GM21390 (cell line): ENCODE results near the gene FBXO24.
"Not testable (repeated sequence)": the region's sequence is repeated elsewhere in the genome, so short reads cannot be mapped to it uniquely, and the experiment has no call there.

Source experiments
- ATAC-seq: cut with Tn5 transposase; IDR thresholded peaks from one replicate; pipeline ENCODE4 v1.9.1; 2021; ENCODE audit not compliant: unreplicated experiment

Gene FBXO24, protein sequence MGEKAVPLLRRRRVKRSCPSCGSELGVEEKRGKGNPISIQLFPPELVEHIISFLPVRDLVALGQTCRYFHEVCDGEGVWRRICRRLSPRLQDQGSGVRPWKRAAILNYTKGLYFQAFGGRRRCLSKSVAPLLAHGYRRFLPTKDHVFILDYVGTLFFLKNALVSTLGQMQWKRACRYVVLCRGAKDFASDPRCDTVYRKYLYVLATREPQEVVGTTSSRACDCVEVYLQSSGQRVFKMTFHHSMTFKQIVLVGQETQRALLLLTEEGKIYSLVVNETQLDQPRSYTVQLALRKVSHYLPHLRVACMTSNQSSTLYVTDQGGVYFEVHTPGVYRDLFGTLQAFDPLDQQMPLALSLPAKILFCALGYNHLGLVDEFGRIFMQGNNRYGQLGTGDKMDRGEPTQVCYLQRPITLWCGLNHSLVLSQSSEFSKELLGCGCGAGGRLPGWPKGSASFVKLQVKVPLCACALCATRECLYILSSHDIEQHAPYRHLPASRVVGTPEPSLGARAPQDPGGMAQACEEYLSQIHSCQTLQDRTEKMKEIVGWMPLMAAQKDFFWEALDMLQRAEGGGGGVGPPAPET

DNA sequence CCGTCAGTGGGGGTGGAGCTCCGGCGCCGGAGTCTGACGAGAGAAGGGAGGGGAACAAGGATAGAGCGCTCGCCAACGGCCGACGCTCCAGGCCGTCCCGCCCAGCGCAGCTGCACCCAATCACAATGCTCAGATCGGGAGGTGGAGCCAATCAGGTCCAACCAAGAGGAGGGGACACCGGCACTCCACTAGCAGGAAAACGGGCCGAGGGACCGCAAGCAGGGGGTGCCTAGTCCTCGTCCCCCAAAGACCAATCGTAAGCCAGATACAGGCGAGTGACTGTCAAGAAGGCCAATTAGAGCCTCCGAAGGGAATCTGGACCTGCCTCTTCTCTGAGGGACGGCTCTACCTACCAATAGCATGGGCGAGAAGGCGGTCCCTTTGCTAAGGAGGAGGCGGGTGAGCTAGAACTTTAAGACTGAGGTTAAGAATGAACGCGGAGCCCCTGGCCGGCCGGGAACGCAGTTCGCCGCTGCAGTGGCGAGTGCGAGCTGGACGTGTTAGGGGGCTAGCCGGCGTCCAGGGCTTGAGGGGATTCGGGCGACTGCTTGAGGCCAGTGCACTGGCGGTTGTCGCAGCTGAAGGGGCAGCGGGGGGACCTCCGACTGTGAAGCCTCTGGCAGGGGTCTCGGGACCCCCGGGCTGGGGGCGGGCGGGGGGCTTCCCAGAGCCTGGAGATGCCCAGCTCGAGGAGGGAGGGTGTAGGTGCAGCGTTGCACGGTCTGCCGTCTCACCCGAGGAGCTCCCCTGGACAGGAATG, at the start of gene FBXO24:
Gene FBXO24 (plus strand): TSS at position 63 of the 760 bp plus-strand sequence. CDS start 298 bp downstream, at position 361.
- peak; percentile 81 for ATAC-seq

DNA sequence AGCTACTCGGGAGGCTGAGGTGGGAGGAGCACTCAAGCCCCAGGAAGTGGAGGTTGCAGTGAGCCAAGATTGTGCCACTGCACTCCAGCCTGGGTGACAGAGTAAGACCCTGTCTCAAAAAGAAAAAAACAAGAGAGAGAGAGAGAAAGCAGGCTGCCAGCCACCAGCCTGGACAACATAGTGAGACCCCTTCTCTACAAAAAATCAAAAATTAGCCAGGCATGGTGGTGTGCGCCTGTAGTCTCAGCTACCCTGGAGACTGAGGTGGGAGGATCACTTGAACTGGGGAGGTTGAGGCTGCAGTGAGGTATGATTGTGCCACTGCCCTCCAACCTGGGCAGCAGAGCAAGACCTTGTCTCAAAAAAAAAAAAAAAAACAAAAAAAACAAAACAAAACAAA, 49.4 kb upstream of the FBXO24 start:
- ATAC-seq, result not testable (repeated sequence)

DNA sequence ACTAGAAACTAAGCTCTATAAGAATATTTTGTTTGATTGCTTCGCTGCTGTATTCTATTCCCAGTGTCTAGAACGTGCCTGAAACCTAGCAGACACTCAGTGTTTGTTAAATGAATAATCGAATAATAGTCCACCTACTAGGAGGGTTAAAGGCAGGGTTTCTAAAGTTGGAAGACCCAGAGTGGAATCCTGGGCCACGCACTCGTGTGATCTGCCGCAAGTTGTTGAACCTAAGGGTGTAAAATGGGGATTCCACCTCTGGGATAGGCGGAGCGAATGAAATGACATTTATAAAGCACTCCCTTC, 47.8 kb upstream of the FBXO24 start:
- no peak for ATAC-seq

DNA sequence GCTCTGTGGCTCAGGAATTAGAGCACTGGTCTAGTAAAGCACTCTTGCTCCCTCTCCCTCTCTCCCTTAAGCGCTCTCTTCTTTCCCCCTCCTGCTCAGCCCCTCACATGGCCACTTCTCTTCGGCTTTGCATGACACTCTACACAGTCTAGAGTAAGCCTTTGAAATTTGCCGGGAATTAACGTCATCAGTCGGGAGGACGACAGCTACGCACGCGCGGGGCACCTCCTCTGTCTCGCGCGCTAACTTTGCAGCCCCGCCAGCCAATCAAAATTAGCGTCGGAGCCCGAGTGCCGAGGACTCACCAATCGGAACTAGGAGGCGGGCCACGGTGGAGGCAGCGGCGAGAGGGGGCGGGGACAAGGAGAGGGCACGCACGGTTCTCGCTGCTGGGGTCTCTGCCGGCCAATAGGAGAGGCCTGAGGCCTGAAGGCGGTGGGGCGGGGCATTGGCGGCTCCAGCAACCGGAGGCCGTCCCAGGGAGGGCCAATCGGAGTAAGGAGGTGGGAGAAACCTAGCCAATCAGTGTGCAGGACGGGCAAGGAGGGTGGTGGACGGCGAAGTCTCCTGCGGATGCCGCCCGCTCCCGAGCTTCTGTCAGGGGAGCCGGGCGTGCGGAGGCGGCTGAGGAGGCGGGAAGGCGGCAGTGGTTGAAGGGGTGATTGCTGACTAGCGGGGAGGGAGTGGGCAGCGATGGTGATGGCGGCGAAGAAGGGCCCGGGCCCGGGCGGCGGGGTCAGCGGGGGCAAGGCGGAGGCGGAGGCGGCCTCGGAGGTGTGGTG, 47.3 kb upstream of the FBXO24 start, which contains the start of gene AGFG2:
Gene AGFG2 (plus strand): TSS at position 550 of the 782 bp plus-strand sequence. CDS start 144 bp downstream, at position 694.
- ATAC-seq, result peak; percentile 95

DNA sequence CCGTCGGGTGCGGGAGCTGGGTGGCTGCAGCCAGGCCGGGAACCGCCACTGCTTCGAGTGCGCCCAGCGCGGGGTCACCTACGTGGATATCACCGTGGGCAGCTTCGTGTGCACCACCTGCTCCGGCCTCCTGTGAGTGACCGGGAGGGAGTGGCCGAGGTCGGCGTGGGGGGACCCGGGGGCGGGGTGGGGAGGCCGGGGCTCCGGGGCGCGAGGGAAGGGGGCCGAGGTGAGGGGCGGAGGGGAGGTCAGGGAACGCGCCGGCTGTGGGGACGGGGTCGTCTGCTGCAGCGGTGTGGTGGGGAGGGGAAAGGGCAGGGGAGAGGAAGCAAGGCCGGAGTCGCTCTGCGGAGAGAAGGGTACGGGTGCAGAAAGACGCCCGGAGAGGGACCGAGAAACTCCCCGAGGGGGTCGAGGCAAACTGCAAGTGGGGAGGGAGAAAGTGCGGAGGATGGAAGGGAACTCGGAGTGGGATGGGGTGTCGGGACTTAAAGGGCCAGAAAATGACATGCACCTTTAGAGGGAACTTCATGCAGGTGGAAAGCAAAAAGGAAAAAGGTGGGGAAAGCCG, 46.6 kb upstream of the FBXO24 start:
- ATAC-seq, result no peak

DNA sequence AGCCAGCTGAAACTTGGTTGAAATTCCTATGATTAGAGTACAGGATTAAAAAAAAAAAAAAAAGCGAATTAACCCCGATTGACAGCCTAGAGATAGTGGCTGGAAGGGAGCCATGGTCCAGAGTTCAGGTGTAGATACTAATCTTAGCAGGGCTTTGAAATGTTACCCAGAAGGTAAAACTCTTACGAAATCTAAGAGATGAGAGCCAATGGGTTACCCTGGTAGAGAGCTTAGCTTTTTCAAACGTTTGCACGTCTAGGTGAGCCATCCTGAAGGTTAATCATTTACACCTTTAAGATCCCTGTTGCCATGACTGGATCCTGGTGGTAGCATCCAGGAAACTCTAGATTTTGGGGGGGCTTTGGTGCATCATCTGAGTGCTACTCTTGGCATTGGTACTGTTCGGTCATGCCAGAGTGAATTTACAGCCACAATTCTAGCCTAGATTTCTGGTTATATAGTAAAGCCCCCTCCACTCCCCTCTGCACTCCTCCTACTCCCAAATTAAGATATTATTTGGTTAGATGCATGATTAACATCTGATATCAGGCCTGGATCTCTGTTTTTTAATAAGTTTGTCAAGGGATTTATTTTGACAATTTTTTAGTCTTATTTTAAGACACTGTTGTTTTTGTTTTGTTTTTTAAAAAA, 45.9 kb upstream of the FBXO24 start:
- ATAC-seq, result no peak

DNA sequence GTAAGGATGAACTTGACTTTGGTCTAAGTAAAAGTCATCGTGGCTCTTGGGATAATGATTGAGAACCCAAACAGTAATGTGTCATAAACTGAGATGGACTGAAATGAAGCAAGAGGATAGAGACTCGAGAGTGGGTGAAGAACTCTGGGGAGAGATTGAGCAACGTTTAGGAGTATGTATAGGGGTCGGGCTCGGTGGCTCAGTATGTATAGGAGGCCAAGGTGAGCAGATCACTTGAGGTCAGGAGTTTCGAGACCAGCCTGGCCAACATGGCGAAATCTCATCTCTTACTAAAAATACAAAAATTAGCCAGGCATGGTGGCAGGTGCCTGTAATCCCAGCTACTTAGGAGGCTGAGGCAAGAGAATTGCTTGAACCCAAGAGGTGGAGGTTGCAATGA, 44.8 kb upstream of the FBXO24 start:
- ATAC-seq, result not testable (repeated sequence)

DNA sequence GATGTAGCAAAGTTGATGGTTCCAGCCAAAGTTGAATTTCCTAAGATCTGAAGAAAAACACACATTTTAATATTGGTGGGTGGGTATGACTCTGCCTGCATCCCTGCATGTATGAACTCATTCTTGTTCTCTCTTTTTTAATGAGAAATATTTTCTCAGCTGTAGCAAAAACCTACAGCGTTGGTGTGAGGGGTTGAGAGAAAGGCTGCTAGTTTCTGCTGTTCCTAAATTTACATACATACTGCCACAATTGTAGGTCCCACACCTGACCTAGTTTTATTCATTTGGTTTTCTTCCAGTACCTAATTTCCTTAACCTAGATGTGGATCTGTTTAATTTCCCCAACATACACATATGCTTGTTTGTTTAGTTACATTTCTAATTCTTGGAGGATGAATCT, 42.5 kb upstream of the FBXO24 start:
- no peak for ATAC-seq

DNA sequence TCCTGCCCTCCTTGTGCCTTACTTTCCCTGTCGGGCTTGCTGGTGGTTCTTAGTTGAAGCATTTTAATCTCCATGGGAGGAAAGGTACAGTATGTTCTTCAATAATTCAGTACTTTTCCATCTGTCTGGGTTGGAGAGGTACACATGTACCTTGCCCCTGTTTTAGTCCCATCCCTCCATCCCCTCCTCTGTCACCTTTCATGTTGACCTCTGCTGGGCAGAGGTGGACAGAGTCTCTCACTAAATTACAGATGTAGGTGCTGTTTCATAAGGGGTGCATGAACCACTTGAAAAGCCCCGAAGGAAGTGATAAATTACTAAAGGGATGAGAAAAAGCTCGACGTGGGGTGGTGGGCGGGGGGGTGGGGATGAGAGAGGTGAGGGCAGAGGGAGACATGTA, 41.7 kb upstream of the FBXO24 start:
- no peak for ATAC-seq

DNA sequence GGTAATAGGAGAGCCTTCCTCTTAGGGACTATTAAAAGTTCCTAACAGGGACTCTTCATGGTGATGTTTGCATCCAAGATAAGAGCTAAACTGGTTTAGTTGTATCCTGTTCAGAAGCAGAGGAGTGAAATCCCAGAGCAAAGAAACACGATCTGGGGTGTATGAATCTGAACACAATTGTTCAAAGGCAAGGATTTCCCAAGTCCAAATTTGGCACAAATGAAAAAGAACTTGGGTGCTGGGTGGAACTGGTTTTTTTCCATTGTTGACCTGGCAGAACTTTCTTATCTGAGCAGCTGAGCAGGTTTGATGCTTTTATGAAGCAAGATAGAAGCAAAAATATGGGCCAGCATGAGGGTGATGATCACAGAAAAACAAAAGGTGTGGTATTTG, 41.2 kb upstream of the FBXO24 start:
- no peak for ATAC-seq

DNA sequence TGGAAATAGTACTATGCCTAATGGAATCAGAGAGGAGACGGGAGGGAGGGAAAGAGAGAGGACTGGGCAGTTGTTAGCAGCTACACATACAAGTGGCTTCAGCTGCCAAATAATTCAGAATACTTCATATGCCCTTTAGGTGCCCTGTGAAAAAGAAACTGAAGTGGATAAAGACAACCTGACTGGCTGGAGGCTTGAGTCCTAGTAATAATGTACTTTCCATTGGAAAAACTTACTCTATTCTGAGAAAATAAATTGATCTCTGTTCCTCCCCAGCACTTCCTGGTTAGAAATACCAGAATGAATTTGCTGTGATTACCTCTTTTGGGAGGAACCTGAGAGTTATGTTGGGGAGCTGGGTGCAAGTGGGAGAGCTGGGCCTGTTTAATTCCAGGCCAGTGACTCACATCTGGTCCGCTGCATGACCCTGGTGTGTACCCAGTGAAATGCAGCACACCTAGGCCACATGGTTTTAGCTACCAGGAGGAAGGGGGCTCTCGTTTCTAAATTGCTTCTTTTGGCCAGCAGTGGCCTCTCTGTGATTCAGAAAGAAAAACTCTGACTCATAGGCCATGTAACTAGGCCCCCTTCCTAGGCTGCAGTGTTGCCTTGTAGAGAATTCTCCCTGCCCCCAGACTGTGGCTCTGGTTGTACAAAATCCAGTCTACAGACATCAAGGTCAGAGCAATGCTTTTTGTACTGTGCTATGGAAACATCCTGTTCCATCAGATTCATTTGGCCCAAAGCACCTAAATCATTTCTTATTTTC, 40.6 kb upstream of the FBXO24 start:
- ATAC-seq, result peak; percentile 48

DNA sequence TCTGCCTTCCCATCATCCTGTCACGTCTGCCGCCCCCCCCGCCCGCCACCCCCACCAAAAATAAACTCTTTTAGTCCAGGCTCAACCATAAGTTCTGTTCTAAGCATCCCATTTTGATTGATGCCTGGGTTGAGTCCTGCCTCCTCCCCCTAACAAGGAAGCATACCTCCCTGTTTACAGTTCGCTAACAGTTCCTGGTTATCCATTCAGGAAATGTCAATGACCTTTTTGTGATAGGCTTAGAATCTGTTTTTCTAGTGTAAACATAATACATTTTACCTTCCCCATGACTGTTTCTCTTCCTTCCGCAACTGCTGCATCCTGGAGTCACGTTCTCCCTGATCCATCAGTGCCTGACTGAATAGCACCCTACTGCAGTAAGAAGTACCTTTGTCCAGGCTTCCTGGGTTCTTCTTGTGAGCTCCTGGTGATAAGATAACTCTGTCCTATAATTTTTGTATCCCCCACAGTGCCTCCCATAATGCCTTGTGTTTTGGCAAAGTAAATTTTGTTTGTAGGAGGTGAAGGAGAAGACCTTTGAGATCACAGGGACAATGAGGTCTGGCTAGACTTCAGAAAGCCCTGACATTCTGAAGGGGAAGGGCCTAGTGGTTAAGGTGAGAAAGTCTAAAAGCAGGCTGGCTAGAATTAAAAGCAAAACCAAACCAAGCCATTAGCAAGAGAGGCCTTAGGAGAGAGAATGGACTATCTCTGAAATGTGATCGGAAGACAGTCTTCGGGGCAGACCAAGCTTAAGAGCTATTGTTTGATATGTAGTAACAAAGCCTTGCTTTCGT, 39.8 kb upstream of the FBXO24 start:
- peak; percentile 42 for ATAC-seq

DNA sequence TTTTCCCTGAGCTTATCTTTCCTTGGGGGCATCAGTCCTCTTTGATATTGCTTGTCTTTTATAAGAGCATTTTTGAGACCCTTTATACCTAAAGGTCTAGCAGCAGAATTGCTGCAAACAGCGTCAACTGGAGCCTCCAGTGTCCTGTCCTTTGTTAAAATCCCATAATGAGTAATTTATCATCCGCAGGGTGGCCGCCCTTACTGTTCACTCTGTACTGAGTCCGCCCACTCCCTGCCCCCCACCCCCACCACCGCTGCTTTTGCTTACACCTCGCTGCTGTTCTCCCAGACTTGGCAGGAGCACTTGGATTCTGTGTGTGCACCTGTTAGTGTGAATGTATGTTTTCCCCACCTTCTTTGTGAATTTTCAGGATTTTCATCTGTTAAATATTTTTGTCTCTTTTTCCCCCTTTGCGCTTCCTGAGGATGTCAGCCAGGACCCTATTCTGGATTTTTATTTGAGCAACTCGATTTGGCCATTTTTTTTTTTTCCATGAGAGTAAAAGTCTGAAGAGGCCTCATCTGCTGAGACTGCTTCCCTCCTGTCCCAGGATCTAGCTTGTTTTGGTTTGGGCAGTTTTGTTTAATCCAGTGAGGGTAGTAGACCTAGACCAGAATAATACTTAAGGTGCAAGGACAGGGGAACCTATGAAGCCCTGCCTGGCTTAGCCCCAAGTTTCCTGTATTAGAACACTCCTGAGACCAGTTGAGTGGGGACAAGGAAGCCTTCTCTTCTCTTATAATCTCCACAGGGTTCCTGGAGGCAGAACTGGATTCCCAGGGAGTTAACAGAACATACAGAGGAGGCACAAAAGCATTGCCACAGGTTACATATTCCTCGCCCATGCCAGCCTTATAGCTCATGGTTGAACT, 39.0 kb upstream of the FBXO24 start:
- ATAC-seq, result no peak

DNA sequence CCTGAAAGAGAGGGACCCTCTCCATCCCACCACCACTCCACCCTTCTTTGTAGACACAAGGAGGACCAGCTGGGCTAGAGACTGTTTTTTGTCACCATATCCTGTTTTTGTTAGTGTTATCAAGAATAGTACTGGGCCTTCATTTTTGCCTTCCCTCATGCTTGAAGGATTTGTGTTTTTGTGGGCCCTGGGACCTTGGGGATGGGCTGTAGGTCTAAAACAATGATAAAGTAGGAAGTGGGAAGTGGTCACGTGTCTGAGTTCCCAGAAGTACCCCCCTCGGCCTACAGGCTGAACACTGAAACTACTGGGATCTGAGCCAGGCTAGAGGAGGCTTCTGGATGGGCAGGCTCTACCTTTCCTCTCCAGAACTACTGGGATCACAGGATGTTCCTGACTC, 38.3 kb upstream of the FBXO24 start:
- ATAC-seq, result no peak

DNA sequence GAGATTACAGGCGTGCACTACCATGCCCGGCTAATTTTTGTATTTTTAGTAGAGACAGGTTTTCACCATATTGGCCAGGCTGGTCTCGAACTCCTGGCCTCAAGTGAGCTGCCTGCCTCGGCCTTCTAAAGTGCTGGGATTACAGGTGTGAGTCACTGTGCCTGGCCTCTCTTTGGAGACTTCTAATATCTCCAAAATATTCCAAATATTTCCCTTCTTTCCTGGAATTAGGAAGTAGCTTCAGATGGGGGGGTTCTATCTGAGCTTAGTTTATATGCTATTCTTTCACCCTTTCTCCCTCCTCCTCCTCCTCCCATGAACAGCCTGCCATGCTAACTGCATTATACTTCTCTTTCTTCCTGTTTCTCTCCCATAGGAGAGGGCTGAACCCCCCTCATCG, 37.7 kb upstream of the FBXO24 start:
- not testable (repeated sequence) for ATAC-seq

DNA sequence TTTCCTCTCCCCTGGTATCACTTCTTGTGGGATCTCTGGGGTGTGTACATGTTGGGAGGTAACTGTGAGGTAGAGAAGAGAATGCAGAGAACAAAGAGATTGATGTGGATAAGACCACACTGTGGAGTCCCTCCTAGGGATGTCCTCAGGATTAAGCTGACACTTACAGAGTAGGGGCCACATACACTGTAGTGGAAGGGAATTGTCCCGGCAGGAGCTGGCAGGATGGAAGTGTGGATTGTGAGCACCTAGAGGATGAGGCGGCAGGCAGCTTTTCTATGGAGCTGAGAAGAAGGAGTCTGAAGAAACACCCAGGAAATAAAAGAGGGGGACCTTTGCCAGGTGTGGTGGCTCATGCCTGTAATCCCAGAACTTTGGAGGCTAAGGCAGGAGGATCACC, 33.6 kb upstream of the FBXO24 start:
- no peak for ATAC-seq

DNA sequence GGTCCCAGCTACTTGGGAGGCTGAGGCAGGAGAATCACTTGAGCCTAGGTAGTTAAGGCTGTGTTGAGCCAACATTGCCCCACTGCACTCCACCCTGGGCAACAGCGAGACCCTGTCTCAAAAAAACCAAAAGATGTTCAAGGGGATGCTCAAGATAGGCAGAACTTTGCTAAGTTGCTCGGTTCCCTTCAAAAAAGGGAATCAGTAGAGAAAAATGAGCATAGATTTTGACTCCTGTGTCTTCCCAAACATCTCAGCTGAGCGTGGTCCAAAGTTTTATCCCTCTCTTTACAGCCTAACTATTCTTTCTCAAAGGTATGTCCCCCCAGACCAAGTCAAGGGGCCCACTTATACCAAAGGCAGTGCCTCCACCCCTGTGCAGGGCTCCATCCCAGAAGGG, 33.1 kb upstream of the FBXO24 start:
- ATAC-seq, result no peak

DNA sequence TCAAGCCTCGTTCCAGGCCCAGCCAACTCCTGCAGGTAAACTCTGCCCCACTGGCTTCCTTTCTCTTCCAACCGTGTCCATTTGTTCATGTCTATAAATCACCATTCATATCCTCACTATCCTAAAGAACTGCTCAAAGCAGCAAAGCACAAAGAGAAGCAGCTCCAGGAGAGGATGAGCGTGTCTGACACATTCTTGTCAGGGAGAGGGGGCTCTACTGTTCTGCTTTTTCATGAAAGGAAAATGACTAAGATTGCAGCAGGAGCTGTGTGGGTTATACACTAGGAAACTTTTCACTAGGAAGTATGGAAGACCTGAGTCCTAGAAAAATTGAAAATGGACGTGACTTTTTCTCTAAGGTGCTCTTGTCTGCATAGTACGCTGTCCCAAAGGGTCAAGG, 30.4 kb upstream of the FBXO24 start:
- ATAC-seq, result no peak
